GM21576 (cell line): ENCODE data around the gene ELP5.

Source experiments
- ATAC-seq: cut with Tn5 transposase; IDR thresholded peaks from one replicate; pipeline ENCODE4 v1.9.1; 2021; ENCODE audit warnings: mild to moderate bottlenecking, moderate library complexity; ENCODE audit not compliant: unreplicated experiment

The ELP5 gene

DNA sequence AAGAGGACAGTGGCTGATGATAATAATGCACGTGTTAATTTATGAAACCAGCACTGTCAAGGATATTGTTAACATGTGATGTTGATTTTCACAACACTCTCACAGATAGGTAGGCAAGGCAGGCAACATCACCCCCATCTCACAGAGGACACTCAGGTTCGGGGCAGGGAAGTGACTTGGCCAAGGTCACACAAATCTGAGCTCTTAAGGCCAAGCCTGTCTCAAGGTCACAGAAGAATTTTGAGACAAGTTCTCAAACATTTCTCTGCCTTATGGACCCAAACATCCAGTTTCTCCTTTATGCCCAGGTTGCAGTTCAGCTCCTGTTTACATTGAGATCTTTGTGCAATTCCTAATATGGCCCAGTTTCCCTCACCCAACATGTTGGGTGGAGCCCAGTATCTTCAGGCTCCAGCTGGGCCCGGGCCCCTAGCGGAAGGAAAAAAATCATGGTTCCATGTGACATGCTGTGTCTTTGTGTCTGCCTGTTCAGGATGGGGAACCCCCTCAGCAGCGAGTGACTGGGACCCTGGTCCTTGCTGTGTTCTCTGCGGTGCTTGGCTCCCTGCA lies 30.8 kb downstream of the ELP5 start:
- ATAC-seq: no peak

DNA sequence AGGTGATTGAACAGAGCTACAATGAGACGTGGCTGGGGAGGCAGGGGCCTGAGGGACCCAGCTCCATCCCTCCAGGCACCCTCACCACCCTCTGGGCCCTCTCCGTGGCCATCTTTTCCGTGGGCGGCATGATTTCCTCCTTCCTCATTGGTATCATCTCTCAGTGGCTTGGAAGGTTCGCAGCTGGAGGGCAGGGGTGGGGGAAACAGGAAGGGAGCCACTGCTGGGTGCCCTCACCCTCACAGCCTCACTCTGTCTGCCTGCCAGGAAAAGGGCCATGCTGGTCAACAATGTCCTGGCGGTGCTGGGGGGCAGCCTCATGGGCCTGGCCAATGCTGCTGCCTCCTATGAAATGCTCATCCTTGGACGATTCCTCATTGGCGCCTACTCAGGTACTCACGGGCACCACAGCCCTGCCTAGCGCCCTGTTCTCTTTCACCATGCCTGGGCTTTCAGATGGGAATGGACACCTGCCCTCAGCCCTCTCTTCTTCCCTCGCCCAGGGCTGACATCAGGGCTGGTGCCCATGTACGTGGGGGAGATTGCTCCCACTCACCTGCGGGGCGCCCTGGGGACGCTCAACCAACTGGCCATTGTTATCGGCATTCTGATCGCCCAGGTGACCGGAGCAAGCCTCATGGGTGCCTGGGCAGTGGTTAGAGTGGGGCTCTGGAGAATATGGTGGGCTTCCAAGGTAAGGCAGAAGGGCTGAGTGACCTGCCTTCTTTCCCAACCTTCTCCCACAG lies 31.6 kb downstream of the ELP5 start:
- no peak for ATAC-seq

DNA sequence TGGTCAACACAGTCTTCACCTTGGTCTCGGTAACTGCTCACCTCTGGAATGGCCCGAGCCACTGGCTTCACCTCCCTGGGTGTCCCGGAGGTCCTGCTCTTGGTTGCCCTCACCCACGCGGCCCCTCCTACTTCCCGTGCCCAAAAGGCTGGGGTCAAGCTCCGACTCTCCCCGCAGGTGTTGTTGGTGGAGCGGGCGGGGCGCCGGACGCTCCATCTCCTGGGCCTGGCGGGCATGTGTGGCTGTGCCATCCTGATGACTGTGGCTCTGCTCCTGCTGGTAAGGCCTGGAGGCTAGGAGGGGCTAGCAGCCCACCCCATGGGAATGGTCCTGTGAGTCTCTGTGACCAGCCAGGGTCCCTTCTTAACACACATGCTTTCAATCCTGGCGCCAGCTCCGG lies 32.9 kb downstream of the ELP5 start:
- ATAC-seq: no peak

DNA sequence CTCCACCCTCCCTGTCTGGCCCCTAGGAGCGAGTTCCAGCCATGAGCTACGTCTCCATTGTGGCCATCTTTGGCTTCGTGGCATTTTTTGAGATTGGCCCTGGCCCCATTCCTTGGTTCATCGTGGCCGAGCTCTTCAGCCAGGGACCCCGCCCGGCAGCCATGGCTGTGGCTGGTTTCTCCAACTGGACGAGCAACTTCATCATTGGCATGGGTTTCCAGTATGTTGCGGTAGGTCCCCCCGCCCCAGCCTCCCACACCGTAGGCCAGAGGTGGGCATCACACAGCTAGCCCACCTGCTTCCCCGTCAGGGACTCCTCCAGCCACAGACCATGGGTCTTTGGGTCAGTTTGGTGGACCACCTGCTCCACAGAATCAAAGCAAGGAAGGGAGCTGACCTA lies 33.7 kb downstream of the ELP5 start:
- no peak for ATAC-seq

DNA sequence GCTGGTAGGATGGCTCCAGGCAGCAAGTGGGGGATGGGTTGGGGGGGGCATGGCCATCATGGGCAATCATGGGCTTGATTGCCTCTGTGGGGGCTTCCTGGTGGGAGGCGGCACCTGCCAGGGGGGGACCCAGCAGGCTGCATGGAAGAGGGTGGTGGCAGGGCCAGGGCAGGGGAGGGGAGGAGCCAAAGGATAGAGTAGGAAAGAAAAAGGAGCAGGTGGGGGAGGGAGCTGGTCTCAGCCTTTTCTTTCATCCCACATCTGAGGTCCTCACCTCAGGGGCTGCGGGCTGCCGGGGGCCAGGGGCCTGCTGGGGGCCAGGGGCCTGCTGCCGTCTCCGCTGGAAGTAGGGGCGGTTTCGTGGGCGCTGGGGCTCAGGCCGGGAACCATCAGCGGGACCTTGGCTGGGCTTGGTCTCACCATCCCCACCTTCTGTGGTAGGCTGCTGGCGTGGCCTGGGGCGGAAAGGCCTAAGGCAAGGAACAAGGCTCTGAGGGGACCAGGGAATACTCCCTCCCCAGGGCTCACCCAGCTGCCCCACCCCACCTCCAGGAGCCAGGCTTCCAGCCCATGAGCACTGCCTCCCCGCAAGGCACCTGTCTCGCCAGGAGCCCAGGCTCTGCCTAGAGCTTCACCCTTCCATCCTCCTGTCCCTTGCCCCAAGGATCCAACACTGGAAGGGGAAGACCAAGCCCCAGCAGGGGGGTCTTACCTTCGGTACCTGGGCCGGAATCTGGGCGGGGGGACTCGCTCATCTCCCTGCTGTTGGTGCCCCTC lies 37.4 kb downstream of the ELP5 start:
- ATAC-seq: no peak

DNA sequence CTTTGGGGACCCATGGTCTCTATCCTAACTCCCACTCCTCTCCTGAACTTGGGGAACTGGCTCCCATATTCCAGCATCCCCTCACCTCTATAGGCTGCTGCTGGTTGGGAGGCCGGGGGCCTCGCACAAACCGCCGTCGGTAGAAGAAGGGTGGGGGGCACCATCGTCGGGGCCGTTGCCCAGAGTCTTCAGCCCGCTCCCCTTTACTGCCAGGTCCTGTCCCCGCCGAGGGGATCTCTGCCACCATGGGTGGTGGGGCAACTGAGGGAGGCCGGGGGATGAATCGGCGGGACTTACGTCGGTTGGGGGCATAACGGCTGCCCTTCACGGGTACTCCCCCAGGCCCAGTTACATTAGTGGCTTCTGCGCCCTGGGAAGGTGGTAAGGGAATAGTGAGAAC lies 38.2 kb downstream of the ELP5 start:
- ATAC-seq: no peak

DNA sequence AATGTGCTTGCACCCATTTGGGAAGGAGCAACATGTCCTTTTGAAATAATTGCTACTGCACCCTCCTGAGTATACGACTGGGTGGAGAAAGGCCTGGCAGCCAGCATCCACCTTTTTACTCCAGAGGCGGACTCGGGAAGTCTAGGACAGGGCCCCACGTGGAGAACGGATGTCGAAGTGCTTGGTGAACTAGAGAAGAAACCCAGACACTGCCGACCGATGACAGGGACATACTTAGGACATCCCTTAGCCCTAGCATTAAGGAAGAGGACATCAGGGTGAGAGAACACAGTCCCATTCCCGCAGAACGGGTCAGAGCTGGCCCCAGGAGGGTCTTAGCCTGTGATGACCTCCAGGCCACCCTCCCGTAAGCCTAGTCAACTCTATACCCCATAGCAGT lies 38.7 kb downstream of the ELP5 start:
- ATAC-seq: no peak

DNA sequence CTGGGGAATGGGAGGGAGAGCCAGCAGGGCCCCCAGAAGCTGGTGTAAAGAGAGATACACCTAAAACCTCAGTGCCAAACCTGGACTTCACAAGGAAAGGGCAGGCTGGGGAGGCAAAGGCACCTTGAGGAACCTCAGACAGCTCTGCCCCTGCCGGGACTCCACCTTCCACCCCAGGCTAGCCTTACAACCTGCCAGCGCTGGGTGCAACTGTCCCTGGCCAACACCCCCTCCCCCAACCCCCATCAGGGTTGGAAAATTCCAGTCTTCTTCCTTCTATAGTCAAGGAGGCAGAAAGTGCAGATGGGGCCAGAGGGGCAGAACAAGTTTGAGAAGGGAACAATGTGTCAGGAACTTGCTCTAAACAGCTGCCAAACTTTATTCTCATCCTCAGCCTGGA lies 40.2 kb downstream of the ELP5 start:
- ATAC-seq: no peak

DNA sequence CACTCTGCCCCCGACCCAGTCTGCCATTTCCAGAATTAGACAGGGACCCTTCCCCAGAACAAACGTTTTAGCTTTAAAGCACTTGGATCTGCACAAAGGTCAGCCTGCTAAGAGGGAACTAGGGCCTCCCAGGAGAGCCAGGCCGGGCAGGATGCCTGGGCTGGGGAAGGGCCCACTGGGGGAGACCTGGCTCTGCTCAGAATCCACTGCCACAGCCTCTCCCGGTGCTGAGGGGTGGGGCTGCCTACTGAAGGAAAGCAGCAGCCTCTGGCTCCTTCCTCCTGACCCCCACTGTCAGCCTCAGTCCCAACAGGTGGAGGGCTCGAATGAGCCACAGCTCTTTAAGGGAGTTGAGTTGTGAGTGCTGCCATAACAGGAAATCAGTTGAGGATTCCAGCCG lies 40.7 kb downstream of the ELP5 start:
- no peak for ATAC-seq

DNA sequence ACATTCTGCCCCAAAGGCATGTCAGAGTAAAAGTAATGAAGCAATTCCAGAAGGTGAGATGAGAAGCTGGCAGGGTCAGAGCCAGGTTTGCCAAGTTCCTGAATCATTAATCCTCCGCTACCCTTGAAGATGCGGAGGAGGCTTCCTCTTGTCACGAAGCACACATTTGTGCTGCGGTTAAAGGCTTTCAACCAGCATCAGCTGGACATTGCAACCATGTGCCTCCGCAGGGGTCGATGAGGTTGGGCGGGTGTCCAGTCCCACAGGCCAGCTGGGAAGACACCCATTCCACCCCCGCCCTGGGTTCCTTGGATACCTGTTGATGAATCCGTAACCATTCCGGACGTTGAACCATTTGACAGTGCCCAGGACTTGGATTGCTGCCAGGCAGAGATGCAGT lies 41.1 kb downstream of the ELP5 start:
- ATAC-seq: no peak

DNA sequence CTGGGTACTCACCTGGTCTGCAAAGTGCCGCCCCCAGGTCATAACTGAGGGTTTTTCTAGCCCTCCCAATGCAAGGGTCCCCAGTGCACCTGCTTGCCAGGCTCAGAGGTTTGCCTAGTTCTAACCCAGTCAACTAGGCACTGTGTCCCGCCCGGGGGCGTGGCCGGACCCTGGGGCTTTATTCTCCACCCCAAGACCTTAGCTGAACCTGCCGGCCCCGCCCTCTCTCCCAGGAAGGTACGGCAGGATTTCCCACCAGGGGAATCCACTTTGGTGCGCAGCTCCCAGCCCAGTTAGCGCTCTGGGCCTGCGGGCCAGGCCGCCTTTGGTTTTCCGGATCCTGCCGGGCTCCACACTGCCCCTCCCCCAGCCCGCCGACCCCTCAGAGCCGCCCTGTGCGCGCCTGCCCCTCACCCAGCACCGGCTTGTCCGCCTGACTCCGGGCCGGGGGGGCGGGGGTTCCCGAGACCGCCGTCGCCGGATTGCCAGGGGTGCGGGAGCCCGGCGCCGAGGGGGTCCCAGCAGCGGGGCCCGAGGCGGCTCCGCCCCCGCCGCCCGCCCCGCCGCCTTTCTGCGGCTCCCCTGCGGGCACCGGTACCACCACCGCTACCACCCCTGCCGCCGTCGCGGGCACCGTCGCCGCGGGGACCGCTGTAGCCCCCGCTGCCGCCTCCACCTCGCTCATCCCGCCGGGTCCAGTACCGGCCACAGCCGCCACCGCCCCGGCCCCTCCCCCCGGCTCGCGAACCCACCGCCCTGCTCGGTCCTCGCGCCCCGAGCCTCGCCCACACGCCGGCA lies 42.0 kb downstream of the ELP5 start:
- ATAC-seq: no peak

DNA sequence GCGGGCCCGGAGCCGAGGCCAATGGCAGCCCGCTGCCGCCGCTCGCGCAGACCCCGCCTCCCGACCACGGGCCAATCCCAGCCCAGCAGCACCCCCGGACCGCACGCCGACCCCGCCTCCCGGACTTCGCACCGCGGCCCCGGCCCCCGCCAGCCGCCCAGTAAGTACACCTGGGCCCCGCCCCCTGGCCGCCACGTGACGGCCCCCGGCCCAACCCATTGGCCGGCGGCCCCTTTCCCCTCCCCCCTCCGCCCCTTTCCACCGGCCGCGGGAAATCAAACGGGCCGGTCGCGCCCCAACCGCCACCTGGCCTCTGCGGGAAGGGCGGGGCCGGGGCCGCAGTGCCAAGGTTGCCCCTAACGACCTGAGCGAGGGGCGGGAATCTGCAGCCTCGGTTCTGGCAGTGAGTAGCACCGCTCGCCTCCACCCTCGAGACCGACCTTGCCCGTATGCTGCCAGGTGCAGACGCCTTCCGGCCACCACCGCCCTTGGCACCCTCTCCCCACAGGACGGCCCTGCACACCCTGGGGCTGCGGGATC lies 42.7 kb downstream of the ELP5 start, which contains the start of gene YBX2:
Gene YBX2 (minus strand): TSS at position 26 of the 540 bp plus-strand sequence. CDS start 139 bp downstream, outside the sequence.
- no peak for ATAC-seq

DNA sequence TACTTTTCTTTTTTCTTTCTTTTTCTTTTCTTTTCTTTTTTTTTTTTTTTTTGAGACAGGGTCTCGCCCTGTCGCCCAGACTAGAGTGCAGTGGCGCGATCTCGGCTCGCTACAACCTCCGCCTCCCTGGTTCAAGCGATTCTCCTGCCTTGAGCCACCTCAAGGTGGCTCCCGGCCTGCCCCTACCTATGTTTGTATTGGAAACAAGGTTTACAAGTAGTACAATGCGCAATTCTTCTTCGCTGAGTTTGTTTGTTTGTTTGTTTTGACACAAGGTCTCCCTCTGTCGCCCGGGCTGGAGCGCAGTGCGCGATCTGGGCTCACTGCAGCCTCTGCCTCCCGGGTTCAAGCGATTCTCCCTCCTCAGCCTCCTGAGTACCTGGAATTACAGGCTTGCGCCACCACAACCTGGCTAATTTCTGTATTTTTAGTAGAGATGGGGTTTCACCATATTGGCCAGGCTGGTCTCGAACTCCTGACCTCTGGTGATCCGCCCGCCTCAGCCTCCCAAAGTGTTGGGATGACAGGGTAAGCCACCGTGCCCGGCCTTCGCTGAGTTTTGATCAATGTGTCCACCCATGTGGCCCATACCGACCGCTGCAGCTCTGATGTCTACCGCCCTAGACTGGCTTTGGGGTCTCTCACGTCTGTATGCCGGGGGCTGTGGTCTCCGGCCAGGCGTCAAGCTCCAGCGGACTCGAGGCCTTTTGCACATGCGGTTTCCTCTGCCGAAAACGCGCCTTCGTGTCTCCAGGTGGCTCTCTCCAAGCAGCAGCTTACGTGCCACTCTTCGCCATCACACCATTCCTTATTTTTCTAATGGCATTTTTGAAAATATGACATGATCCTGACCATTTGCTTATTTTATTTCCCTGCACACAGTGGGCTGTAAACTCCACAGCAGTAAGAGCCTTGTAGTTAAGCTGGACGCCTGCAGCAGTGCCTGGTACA lies 43.5 kb downstream of the ELP5 start:
- ATAC-seq: no peak

DNA sequence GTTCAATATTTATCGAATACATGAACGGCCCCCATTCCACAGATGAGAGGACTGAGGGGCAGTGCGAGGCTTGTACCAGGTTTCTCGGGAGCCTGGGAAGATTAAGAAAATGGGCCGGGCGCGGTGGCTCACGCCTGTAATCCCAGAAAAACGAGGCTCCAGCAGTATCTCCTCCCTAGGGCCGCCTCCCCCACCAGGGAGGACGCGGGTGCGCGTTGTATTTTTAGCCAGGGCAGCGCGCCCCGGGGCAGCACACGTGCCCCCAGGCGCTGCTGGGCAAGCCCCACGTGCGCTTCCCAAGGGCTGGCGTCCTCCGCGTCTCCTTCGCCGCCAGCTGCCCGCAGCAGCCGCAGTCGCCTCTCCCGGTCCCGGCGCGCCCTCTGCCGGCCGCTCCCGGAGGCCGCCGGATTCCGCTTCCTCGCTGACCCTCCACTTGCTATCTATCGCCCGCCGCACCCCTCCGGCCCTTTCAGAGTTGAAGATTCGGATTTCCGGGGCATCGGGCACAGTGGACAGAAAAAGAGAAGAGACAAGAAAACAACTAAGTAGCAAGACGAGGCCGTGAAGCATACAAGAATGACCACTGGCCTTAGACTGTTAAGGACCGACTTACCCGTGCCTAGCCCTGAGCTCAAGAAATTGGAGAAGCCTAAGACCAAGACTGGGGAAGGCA lies 44.3 kb downstream of the ELP5 start:
- ATAC-seq: no peak

DNA sequence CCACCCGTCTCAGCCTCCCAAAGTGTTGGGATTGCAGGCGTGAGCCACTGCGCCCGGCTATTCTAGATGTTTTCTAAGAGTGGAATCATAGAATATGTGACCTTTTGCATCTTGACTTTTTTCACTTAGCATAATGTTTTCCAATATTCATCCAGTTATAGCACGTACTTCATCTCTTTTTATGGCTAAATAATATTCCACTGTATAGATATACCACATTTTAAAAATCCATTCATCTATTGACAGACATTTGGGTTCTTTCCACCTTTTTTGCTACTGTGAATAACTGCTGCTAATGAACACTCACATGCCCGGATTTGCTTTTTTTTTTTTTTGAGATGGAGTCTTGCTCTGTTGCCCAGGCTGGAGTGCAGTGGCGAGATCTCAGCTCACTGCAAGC lies 52.2 kb downstream of the ELP5 start:
- ATAC-seq: no peak

DNA sequence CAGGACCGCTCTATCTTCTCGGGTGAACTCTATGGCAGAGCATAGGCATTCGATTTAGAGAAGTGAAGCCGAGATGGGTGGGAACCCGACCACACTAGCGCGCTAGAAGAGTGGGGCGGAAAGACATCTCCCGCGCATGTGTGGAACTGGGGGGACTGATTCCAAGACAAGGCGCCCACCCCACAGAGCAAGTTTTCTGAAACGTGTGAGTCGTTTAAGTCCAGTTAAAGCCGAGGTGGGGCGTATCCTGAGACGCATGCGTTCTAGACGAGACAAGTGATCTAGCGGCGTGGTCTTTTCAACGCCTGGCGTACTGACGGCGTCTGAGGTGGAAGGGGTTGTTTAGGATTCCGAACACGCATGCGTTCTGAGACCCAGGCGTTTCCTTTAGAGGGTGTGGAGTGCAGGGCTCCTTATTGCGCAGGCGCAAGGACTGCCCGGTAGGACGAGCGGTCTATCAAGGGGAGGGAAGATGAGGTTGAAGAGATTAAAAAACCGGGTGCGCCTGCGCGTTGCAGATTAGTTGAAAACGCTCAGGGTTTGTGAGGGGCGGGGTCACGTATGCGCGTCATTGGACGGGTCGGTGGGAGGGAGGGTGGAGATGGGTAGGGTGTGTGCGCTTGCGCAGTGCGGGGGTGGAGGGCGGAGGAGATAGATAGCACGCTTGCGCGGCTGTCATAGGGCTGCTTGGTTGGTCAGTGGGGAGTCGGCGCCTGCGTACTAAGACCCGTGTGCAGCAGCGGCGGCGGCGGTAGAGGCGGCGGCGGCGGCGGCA lies 55.1 kb downstream of the ELP5 start, which contains the start of gene EIF5A:
Gene EIF5A (plus strand): TSS at position 718 of the 775 bp plus-strand sequence. CDS start 2,008 bp downstream, outside the sequence.
- ATAC-seq: peak; percentile 61

DNA sequence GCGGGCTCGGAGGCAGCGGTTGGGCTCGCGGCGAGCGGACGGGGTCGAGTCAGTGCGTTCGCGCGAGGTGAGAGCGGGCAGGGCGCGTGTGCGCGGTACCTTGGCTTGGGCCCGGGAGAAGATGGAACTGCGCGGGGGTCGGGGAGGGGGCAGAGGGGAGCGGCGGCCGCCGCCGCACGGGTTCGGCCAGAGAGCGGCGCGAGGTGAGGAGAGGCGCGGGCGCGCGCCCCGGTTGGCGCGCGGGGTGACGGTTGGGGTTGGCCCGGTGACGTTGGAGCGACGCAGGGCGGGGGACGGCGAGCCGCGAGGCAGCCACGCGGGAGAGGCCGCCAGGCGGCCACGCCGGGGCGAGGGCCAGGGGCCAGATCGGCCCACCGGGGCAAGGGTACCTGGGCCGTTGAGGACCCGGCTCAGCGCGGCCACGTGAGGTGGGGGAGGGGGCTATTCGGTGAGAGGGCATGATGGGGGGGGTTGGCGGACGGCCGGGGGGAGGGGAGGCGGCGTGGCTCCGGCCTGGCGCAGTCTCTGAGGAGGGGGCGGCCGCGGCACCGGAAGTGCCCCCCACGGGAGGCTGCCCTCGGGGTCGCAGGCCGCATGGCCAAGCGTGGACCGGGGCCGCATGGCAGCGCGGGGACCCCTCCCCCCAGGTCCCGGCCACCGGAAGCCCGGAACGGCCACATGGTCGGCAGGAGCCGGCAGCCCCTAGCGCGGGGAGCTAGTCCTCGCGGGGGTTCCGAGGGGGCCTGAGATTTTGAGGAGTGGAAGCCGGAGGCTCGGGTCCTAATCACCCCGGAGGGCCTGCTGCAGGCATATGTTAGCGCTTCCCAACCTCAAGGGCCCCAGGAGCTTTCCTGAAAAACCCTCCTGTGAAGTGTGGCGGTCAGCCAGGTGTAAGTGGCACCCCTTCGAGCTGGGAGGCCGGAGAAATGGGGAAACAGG lies 55.9 kb downstream of the ELP5 start:
- ATAC-seq: no peak
